ENCODE measurements around the gene DCK. TPM values are rescaled to one million over a fixed set of nuclear protein-coding genes. Genes with fewer than 3 reads are reported as not detected.

The DCK gene
- total and polyA plus RNA-seq, 12 donors = 2.5 to 9.3 (median 6.2) TPM

- ATAC-seq = peak in 2 of 8 donors; percentile 13 to 44
- no peaks in the 10 kb centered on the region for H3K36me3 ChIP-seq
- peak overlapping the region in 1 of 10 donors; percentile 45 for H3K27ac ChIP-seq
Observed at GRCh38 chr4:70948665-70949260, 44.7 kb upstream of the DCK start.

GRCh38 chr4:70954032-70954431 lies 39.4 kb upstream of the DCK start:
- peak overlapping the region in 1 of 10 donors; percentile 70 for H3K27ac ChIP-seq
- no peak for TF ChIP-seq CTCF (IDR thresholded peaks at IDR 0.05)
- no peaks in the 10 kb centered on the region for H3K27me3 ChIP-seq
- intact Hi-C loops (cut with DNase I) = no loop called here
- H3K36me3 ChIP-seq = peaks cover 0 to 3% (median 0%) of the 10 kb centered on the region in 9 donors
- DNase-seq (no peak), ATAC-seq (no peak)
- 38 to 98% methylated on average over 1 of the region's 1 CpG for WGBS, 2 donors
- peaks cover 0 to 18% (median 0%) of the 10 kb centered on the region in 9 donors for H3K4me1 ChIP-seq
- H3K9me3 ChIP-seq = no peaks in the 10 kb centered on the region
- no peak overlapping the region for H3K4me3 ChIP-seq

More at GRCh38 chr4:70948665-70949260, 44.7 kb upstream of the DCK start:
- Histone ChIP-seq H3K27me3 (no peaks in the 10 kb centered on the region), H3K4me1 (peaks cover 0 to 52% (median 0%) of the 10 kb centered on the region in 9 donors), H3K9me3 (no peaks in the 10 kb centered on the region), H3K4me3 (no peak overlapping the region)
- peak in 3 of 9 donors; percentile 17 to 26 (median 22) for TF ChIP-seq CTCF (IDR thresholded peaks at IDR 0.05)
- intact Hi-C loops (cut with DNase I) = no loop called here
- DNase-seq = no peak
- 79 to 81% methylated on average over 5 of the region's 5 CpGs for WGBS, 2 donors

- intact Hi-C loops (cut with DNase I) = no loop called here
- H3K36me3 ChIP-seq = peaks cover 0 to 30% (median 0%) of the 10 kb centered on the region in 9 donors
- peak overlapping the region in 1 of 10 donors; percentile 9 for H3K4me3 ChIP-seq
- no peaks in the 10 kb centered on the region for H3K9me3 ChIP-seq
- H3K27ac ChIP-seq = no peak overlapping the region
- peaks cover 0 to 14% (median 0%) of the 10 kb centered on the region in 9 donors for H3K4me1 ChIP-seq
- TF ChIP-seq CTCF (IDR thresholded peaks at IDR 0.05) = no peak
- WGBS, 2 donors = 71 to 77% methylated on average over 5 of the region's 5 CpGs
- ATAC-seq = no peak
- no peaks in the 10 kb centered on the region for H3K27me3 ChIP-seq
- DNase-seq = no peak
Observed at GRCh38 chr4:70956549-70957210, 36.8 kb upstream of the DCK start.

- no peaks in the 10 kb centered on the region for H3K9me3 ChIP-seq
- no peak for ATAC-seq
- H3K27ac ChIP-seq = no peak overlapping the region
- no peak for TF ChIP-seq CTCF (IDR thresholded peaks at IDR 0.05)
- no peak overlapping the region for H3K4me3 ChIP-seq
- no peaks in the 10 kb centered on the region for H3K27me3 ChIP-seq
- peaks cover 0 to 49% (median 0%) of the 10 kb centered on the region in 9 donors for H3K36me3 ChIP-seq
- intact Hi-C loops (cut with DNase I) = no loop called here
- peaks cover 0 to 10% (median 0%) of the 10 kb centered on the region in 9 donors for H3K4me1 ChIP-seq
- DNase-seq = no peak
- WGBS, 2 donors = 80 to 87% methylated on average over 3 of the region's 3 CpGs
Observed at GRCh38 chr4:70958681-70959080, 34.8 kb upstream of the DCK start.

All from heart right ventricle (tissue), 16 donors.